Panc1 (cell line): Measurements from ENCODE around the gene LYZ.

Experiments
- CTCF ChIP-seq: fragments of 450-650 bp; IDR thresholded peaks from 2 replicates; pipeline ENCODE4 v1.5.1; 2017; ENCODE audit warnings: mild to moderate bottlenecking
- POLR2AphosphoS5 ChIP-seq: IDR thresholded peaks from 2 replicates; pipeline ENCODE4 v1.6.1; 2012; ENCODE audit warnings: mild to moderate bottlenecking, low read depth, low read length, moderate library complexity
- TF ChIP-seq, protein P1 (sequence below), 2 experiments: IDR thresholded peaks; 2 replicates each; pipeline ENCODE4 v1.6.1; 2011 to 2012; ENCODE audit warnings: low read depth in 2 of 2, control low read depth in 1 of 2, low read length in 1 of 2, mild to moderate bottlenecking in 1 of 2, moderate library complexity in 1 of 2; ENCODE audit not compliant: insufficient read depth in 1 of 2

DNA sequence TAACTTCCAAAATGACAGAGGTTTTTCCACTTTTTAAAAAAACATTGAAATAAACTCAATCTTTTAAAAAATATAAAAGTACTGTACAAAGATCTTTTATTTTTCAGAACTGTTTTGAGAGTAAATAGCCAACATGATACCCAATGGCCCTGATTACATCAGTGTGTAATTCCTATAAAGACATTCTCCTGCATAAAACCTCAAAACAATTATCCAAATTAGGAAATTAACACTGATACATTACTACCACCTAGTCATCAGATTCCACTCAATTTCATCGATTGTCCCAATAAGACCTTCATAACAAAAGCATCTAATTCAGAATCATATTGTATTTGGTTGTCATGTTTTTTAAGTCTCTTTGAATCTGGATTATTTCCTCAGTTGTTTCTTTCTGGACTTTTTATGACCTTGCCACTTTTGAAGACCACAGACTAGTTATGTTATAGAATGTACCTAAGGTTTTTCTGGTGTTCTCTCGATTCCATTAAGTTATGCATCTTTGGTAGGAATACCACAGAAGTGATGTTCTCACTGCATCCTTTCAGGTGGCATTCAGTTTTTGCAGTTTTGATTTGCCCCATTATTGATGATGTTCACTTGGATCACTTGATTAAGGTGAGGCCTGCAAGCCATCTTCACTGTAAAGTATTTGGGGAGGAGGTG is 7.3 kb downstream of the LYZ start:
- TF ChIP-seq POLR2AphosphoS5: no peak
- TF ChIP-seq, protein P1, sequence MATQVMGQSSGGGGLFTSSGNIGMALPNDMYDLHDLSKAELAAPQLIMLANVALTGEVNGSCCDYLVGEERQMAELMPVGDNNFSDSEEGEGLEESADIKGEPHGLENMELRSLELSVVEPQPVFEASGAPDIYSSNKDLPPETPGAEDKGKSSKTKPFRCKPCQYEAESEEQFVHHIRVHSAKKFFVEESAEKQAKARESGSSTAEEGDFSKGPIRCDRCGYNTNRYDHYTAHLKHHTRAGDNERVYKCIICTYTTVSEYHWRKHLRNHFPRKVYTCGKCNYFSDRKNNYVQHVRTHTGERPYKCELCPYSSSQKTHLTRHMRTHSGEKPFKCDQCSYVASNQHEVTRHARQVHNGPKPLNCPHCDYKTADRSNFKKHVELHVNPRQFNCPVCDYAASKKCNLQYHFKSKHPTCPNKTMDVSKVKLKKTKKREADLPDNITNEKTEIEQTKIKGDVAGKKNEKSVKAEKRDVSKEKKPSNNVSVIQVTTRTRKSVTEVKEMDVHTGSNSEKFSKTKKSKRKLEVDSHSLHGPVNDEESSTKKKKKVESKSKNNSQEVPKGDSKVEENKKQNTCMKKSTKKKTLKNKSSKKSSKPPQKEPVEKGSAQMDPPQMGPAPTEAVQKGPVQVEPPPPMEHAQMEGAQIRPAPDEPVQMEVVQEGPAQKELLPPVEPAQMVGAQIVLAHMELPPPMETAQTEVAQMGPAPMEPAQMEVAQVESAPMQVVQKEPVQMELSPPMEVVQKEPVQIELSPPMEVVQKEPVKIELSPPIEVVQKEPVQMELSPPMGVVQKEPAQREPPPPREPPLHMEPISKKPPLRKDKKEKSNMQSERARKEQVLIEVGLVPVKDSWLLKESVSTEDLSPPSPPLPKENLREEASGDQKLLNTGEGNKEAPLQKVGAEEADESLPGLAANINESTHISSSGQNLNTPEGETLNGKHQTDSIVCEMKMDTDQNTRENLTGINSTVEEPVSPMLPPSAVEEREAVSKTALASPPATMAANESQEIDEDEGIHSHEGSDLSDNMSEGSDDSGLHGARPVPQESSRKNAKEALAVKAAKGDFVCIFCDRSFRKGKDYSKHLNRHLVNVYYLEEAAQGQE (IDR thresholded peaks at IDR 0.05; ENCODE audit: insufficient read depth in 1 of 2, low read depth in 2 of 2, low read length in 1 of 2): no peak
- TF ChIP-seq CTCF: no peak
